Spleen (tissue), 7 donors: ENCODE measurements around the gene RILPL1.

Source experiments
- POLR2A ChIP-seq, 3 donors: fragments of 450-650 bp; IDR thresholded peaks; one replicate each; pipeline ENCODE4 v1.5.1; 2017; ENCODE audit warnings: antibody characterized with exemption in 3 of 3, mild to moderate bottlenecking in 1 of 3
- POLR2AphosphoS5 ChIP-seq, 3 donors: sonication (generic); formaldehyde crosslinking; IDR thresholded peaks; one replicate each; pipeline ENCODE4 v1.5.1; 2017; ENCODE audit warnings: antibody characterized with exemption in 3 of 3
- TF ChIP-seq, protein P1 (sequence below), 11 experiments: fragments of 200-600 bp in 7 of 11; fragments of 450-650 bp in 4 of 11; sonication (generic) in 4 of 11; IDR thresholded peaks in 8 of 11; conservative IDR thresholded peaks in 3 of 11; 1 replicate in 7 of 11; 2 replicates in 4 of 11; pipeline versions ENCODE4 v1.4.0 to v1.8.0; 2016 to 2021; ENCODE audit warnings: antibody characterized with exemption in 11 of 11, inconsistent platforms in 4 of 11, mild to moderate bottlenecking in 1 of 11
- donor health status: DM: no; HTN: no; CAD: no; lungs with moderate emphysema.
- donor health status: DM: no; HTN: no; CAD: no.
- donor health status: DM: no; HTN: no; CAD: no.

DNA sequence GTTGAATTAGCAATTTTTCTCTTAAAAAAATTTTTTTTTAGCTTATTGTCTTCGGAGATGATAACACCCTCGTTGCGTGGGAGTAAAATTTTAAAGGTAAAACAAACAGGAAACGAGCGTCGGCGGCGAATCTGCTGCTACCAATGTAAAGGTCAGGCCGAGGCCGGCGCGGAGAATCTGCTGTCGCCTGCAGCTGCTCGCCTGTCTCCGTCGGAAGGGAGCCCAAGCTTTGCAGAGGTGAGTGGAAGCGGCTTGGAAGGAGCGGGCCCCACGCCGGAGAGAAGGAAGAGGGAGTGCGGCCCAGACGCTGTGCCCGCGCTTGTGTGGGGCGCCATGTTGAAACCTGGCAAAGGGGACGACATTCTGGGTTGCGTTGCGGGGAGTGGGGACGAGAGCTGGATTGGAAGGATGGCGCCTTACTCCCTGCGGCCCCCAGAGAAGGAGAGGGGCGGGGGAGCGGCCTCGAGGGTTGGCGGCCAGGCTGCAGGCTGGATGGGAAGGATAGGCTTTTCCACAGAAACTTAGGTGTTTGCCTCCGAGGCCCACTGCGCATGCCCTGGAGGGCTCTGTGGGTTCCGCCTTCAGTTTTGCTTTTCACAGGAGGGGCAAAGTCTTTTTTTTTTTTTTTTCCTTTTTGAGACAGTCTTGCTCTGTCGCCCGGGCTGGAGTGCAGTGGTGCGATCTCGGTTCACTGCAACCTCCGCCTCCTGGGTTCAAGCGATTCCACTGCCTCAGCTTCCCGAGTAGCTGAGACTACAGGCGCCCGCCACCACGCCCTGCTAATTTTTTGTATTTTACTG is 75.3 kb downstream of the RILPL1 start, which contains the start of gene SNRNP35:
- TF ChIP-seq, protein P1, sequence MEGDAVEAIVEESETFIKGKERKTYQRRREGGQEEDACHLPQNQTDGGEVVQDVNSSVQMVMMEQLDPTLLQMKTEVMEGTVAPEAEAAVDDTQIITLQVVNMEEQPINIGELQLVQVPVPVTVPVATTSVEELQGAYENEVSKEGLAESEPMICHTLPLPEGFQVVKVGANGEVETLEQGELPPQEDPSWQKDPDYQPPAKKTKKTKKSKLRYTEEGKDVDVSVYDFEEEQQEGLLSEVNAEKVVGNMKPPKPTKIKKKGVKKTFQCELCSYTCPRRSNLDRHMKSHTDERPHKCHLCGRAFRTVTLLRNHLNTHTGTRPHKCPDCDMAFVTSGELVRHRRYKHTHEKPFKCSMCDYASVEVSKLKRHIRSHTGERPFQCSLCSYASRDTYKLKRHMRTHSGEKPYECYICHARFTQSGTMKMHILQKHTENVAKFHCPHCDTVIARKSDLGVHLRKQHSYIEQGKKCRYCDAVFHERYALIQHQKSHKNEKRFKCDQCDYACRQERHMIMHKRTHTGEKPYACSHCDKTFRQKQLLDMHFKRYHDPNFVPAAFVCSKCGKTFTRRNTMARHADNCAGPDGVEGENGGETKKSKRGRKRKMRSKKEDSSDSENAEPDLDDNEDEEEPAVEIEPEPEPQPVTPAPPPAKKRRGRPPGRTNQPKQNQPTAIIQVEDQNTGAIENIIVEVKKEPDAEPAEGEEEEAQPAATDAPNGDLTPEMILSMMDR (IDR thresholded peaks at IDR 0.05 in 8 of 11, conservative IDR thresholded peaks at IDR 0.05 in 3 of 11), result peak in 1 of 11 experiments; percentile 3
- TF ChIP-seq POLR2A (IDR thresholded peaks at IDR 0.05) (peak in 1 of 3 donors; percentile 9), POLR2AphosphoS5 (IDR thresholded peaks at IDR 0.05) (peak; percentile 81 to 89 (median 85))
